Activated CD4-positive, alpha-beta memory T cell treated with anti-CD3 and anti-CD28 coated beads for 36 hours (primary cell): Measurements from ENCODE around the gene CDKAL1. TPM values are rescaled to one million over a fixed set of nuclear protein-coding genes. Genes with fewer than 3 reads are reported as not detected.

Experiments
- CTCF ChIA-PET: fragments of 350-600 bp; sonication (Branson Sonifier 250); formaldehyde crosslinking; loops from one replicate; lab custom pipeline; 2021; ENCODE audit warnings: antibody characterized with exemption, inconsistent platforms; lab: Charles Lee
- POLR2A ChIA-PET: fragments of 350-600 bp; sonication (Branson Sonifier 250); formaldehyde crosslinking; loops from one replicate; lab custom pipeline; 2021; ENCODE audit warnings: antibody characterized with exemption; lab: Charles Lee
- DNase-seq: peaks from one replicate; pipeline ENCODE4 v3.0.0-alpha.2; 2020
- H3K27ac Mint-ChIP-seq: one replicate; pipeline ENCODE4 v1.8.0; 2021; ENCODE audit warnings: mixed read lengths
- H3K27me3 Mint-ChIP-seq: one replicate; pipeline ENCODE4 v1.8.0; 2021; ENCODE audit warnings: mixed read lengths
- H3K36me3 Mint-ChIP-seq: one replicate; pipeline ENCODE4 v1.8.0; 2021; ENCODE audit warnings: mixed read lengths
- H3K4me1 Mint-ChIP-seq: one replicate; pipeline ENCODE4 v1.8.0; 2021; ENCODE audit warnings: low read depth, mixed read lengths
- H3K4me3 Mint-ChIP-seq: one replicate; pipeline ENCODE4 v1.8.0; 2021; ENCODE audit warnings: mild to moderate bottlenecking, mixed read lengths
- H3K9me3 Mint-ChIP-seq: one replicate; pipeline ENCODE4 v1.8.0; 2021; ENCODE audit warnings: mixed read lengths
- intact Hi-C: fragments of 100-400 bp; cut with micrococcal nuclease; formaldehyde crosslinking; loops from one replicate; pipeline ENCODE4 v1.15.1; 2023
- total RNA-seq, 2 experiments: library from RNA; stranded (reverse); gene quantifications; one replicate each; pipeline ENCODE4 v1.2.3, GENCODE V29; 2021

Gene CDKAL1
- total RNA-seq, 2 experiments from 2014 or later, result 23.1 to 23.2 TPM

GRCh38 chr6:20670750-20671149 is 136.5 kb downstream of the CDKAL1 start:
- Mint-ChIP-seq H3K9me3 (no peaks in the 10 kb centered on the region), H3K27me3 (no peaks in the 10 kb centered on the region), H3K4me3 (no peak overlapping the region), H3K36me3 (peaks cover 8% of the 10 kb centered on the region), H3K27ac (no peak overlapping the region), H3K4me1 (peaks cover 15% of the 10 kb centered on the region)
- DNase-seq, result no peak
- CTCF ChIA-PET, result no interaction called here
- POLR2A ChIA-PET, result no interaction called here
- intact Hi-C loops, result no loop called here

- DNase-seq, result no peak
- Mint-ChIP-seq H3K27ac (no peak overlapping the region), H3K36me3 (peaks cover 8% of the 10 kb centered on the region), H3K9me3 (no peaks in the 10 kb centered on the region), H3K27me3 (no peaks in the 10 kb centered on the region), H3K4me1 (peaks cover 15% of the 10 kb centered on the region), H3K4me3 (no peak overlapping the region)
- ChIA-PET CTCF (no interaction called here), POLR2A (no interaction called here)
- intact Hi-C loops, result no loop called here
These were observed 137.8 kb downstream of the CDKAL1 start for GRCh38 chr6:20672038-20672437.

- ChIA-PET POLR2A (no interaction called here), CTCF (no interaction called here)
- H3K4me1 Mint-ChIP-seq, result peaks cover 15% of the 10 kb centered on the region
- H3K9me3 Mint-ChIP-seq, result no peaks in the 10 kb centered on the region
- H3K36me3 Mint-ChIP-seq, result peaks cover 8% of the 10 kb centered on the region
- intact Hi-C loops, result no loop called here
- H3K4me3 Mint-ChIP-seq, result no peak overlapping the region
- DNase-seq, result no peak
- H3K27me3 Mint-ChIP-seq, result no peaks in the 10 kb centered on the region
- H3K27ac Mint-ChIP-seq, result no peak overlapping the region
These were observed 139.2 kb downstream of the CDKAL1 start for GRCh38 chr6:20673458-20673857.

- Mint-ChIP-seq H3K4me1 (peaks cover 16% of the 10 kb centered on the region), H3K36me3 (peaks cover 10% of the 10 kb centered on the region), H3K27me3 (no peaks in the 10 kb centered on the region), H3K9me3 (no peaks in the 10 kb centered on the region), H3K4me3 (no peak overlapping the region), H3K27ac (no peak overlapping the region)
- DNase-seq, result no peak
- intact Hi-C loops, result no loop called here
- ChIA-PET POLR2A (no interaction called here), CTCF (no interaction called here)
These were observed 140.4 kb downstream of the CDKAL1 start for GRCh38 chr6:20674664-20675063.

- Mint-ChIP-seq H3K27me3 (no peaks in the 10 kb centered on the region), H3K27ac (no peak overlapping the region), H3K4me1 (peaks cover 18% of the 10 kb centered on the region), H3K9me3 (no peaks in the 10 kb centered on the region), H3K36me3 (peaks cover 6% of the 10 kb centered on the region), H3K4me3 (no peak overlapping the region)
- intact Hi-C loops, result no loop called here
- ChIA-PET POLR2A (no interaction called here), CTCF (no interaction called here)
- DNase-seq, result no peak
These were observed 144.6 kb downstream of the CDKAL1 start for GRCh38 chr6:20678831-20679352.

GRCh38 chr6:20680697-20681165 is 146.5 kb downstream of the CDKAL1 start:
- no peak for DNase-seq
- Mint-ChIP-seq H3K27ac (no peak overlapping the region), H3K9me3 (no peaks in the 10 kb centered on the region), H3K4me1 (peaks cover 18% of the 10 kb centered on the region), H3K27me3 (no peaks in the 10 kb centered on the region), H3K36me3 (peaks cover 8% of the 10 kb centered on the region), H3K4me3 (no peak overlapping the region)
- POLR2A ChIA-PET, result no interaction called here
- CTCF ChIA-PET, result interaction anchor here (0.7 kb wide), 1 partner anchor 13 kb away, joined by 4 read pairs; no protein-coding TSS in a partner anchor
- intact Hi-C loops, result no loop called here

- intact Hi-C loops, result no loop called here
These were observed 147.0 kb downstream of the CDKAL1 start for GRCh38 chr6:20681243-20681684.

GRCh38 chr6:20684474-20684873 is 150.2 kb downstream of the CDKAL1 start:
- Mint-ChIP-seq H3K4me3 (no peak overlapping the region), H3K9me3 (no peaks in the 10 kb centered on the region), H3K27me3 (no peaks in the 10 kb centered on the region), H3K36me3 (peaks cover 2% of the 10 kb centered on the region), H3K27ac (no peak overlapping the region), H3K4me1 (peaks cover 32% of the 10 kb centered on the region)
- no peak for DNase-seq
- ChIA-PET POLR2A (no interaction called here), CTCF (no interaction called here)
- intact Hi-C loops, result no loop called here

More at GRCh38 chr6:20681243-20681684, 147.0 kb downstream of the CDKAL1 start:
- H3K27ac Mint-ChIP-seq, result no peak overlapping the region
- no peaks in the 10 kb centered on the region for H3K9me3 Mint-ChIP-seq
- no peaks in the 10 kb centered on the region for H3K27me3 Mint-ChIP-seq
- H3K36me3 Mint-ChIP-seq, result peaks cover 8% of the 10 kb centered on the region
- POLR2A ChIA-PET, result no interaction called here
- no peak for DNase-seq
- peaks cover 18% of the 10 kb centered on the region for H3K4me1 Mint-ChIP-seq
- CTCF ChIA-PET, result no interaction called here
- no peak overlapping the region for H3K4me3 Mint-ChIP-seq

- no peaks in the 10 kb centered on the region for H3K27me3 Mint-ChIP-seq
- ChIA-PET POLR2A (no interaction called here), CTCF (interaction anchor here (0.6 kb wide), 1 partner anchor 300 kb away, joined by 4 read pairs; no protein-coding TSS in a partner anchor)
- DNase-seq, result no peak
- H3K27ac Mint-ChIP-seq, result no peak overlapping the region
- intact Hi-C loops, result no loop called here
- H3K36me3 Mint-ChIP-seq, result peaks cover 2% of the 10 kb centered on the region
- H3K4me3 Mint-ChIP-seq, result no peak overlapping the region
- H3K4me1 Mint-ChIP-seq, result peaks cover 27% of the 10 kb centered on the region
- H3K9me3 Mint-ChIP-seq, result no peaks in the 10 kb centered on the region
These were observed 151.9 kb downstream of the CDKAL1 start for GRCh38 chr6:20686142-20686541.

GRCh38 chr6:20687494-20687893 is 153.2 kb downstream of the CDKAL1 start:
- POLR2A ChIA-PET, result interaction anchor here (0.7 kb wide), 1 partner anchor 283 kb away, joined by 3 read pairs; no protein-coding TSS in a partner anchor
- no peak overlapping the region for H3K4me3 Mint-ChIP-seq
- H3K4me1 Mint-ChIP-seq, result peaks cover 31% of the 10 kb centered on the region
- intact Hi-C loops, result no loop called here
- CTCF ChIA-PET, result no interaction called here
- H3K27me3 Mint-ChIP-seq, result no peaks in the 10 kb centered on the region
- H3K27ac Mint-ChIP-seq, result no peak overlapping the region
- no peak for DNase-seq
- peaks cover 2% of the 10 kb centered on the region for H3K36me3 Mint-ChIP-seq
- H3K9me3 Mint-ChIP-seq, result no peaks in the 10 kb centered on the region

- intact Hi-C loops, result no loop called here
- CTCF ChIA-PET, result interaction anchor here (0.7 kb wide), 1 partner anchor 284 kb away, joined by 3 read pairs; no protein-coding TSS in a partner anchor
- Mint-ChIP-seq H3K27me3 (no peaks in the 10 kb centered on the region), H3K9me3 (no peaks in the 10 kb centered on the region), H3K27ac (no peak overlapping the region), H3K4me1 (peaks cover 35% of the 10 kb centered on the region), H3K4me3 (peak overlapping the region; percentile 8), H3K36me3 (peaks cover 2% of the 10 kb centered on the region)
- POLR2A ChIA-PET, result no interaction called here
- no peak for DNase-seq
These were observed 154.6 kb downstream of the CDKAL1 start for GRCh38 chr6:20688710-20689500.

- ChIA-PET POLR2A (no interaction called here), CTCF (no interaction called here)
- no peaks in the 10 kb centered on the region for H3K27me3 Mint-ChIP-seq
- H3K4me1 Mint-ChIP-seq, result peaks cover 37% of the 10 kb centered on the region
- no peak overlapping the region for H3K4me3 Mint-ChIP-seq
- H3K36me3 Mint-ChIP-seq, result no peaks in the 10 kb centered on the region
- H3K27ac Mint-ChIP-seq, result no peak overlapping the region
- no peaks in the 10 kb centered on the region for H3K9me3 Mint-ChIP-seq
- no peak for DNase-seq
- intact Hi-C loops, result no loop called here
These were observed 156.9 kb downstream of the CDKAL1 start for GRCh38 chr6:20691185-20691584.
